Smooth muscle cell (in vitro differentiated cells): ENCODE results near the gene SH3PXD2A. TPM values are rescaled to one million over a fixed set of nuclear protein-coding genes. Genes with fewer than 3 reads are reported as not detected.
"Not testable (repeated sequence)": the region's sequence is repeated elsewhere in the genome, so short reads cannot be mapped to it uniquely, and the experiment has no call there.

Experiments
- DNase-seq: peaks from one replicate; lab custom pipeline; 2025; ENCODE audit not compliant: unreplicated experiment; lab: John Stamatoyannopoulos, UW
- H2AFZ ChIP-seq: fragments of 200-600 bp; sonication (generic); 2 replicates; pipeline ENCODE4 v1.6.0; 2016; ENCODE audit warnings: antibody characterized with exemption, low read depth, mild to moderate bottlenecking
- H3F3A ChIP-seq: fragments of 200-600 bp; sonication (generic); 2 replicates; pipeline ENCODE4 v1.6.0; 2017; ENCODE audit warnings: antibody characterized with exemption, low read depth
- H3K27ac ChIP-seq: fragments of 200-600 bp; sonication (generic); 2 replicates; pipeline ENCODE4 v1.5.1; 2016; ENCODE audit warnings: low read depth, mild to moderate bottlenecking
- H3K27me3 ChIP-seq: fragments of 200-600 bp; sonication (generic); 2 replicates; pipeline ENCODE4 v1.6.1; 2016; ENCODE audit warnings: low read depth, mild to moderate bottlenecking
- H3K36me3 ChIP-seq: fragments of 200-600 bp; sonication (generic); 2 replicates; pipeline ENCODE4 v1.5.1; 2016; ENCODE audit warnings: low read depth
- H3K4me1 ChIP-seq: fragments of 200-600 bp; sonication (generic); 2 replicates; pipeline ENCODE4 v1.5.1; 2016; ENCODE audit warnings: low read depth
- H3K4me2 ChIP-seq: fragments of 200-600 bp; sonication (generic); 2 replicates; pipeline ENCODE4 v1.6.0; 2016; ENCODE audit warnings: mild to moderate bottlenecking
- H3K4me3 ChIP-seq: fragments of 200-600 bp; sonication (generic); 2 replicates; pipeline ENCODE4 v1.5.1; 2016; ENCODE audit warnings: mild to moderate bottlenecking
- H3K79me2 ChIP-seq: fragments of 200-600 bp; sonication (generic); 2 replicates; pipeline ENCODE4 v1.6.0; 2016; ENCODE audit warnings: low read depth, mild to moderate bottlenecking
- H3K9ac ChIP-seq: fragments of 200-600 bp; sonication (generic); 2 replicates; pipeline ENCODE4 v1.6.0; 2016; ENCODE audit warnings: low read depth
- H3K9me3 ChIP-seq: fragments of 200-600 bp; sonication (generic); replicated peaks from 2 replicates; pipeline ENCODE4 v1.5.1; 2016; ENCODE audit warnings: low read depth
- H4K20me1 ChIP-seq: fragments of 200-600 bp; sonication (generic); 2 replicates; pipeline ENCODE4 v1.6.0; 2016; ENCODE audit warnings: low read depth
- CTCF ChIP-seq: fragments of 200-600 bp; sonication (generic); IDR thresholded peaks from 2 replicates; pipeline ENCODE4 v1.5.1; 2017; ENCODE audit warnings: borderline replicate concordance, mild to moderate bottlenecking, antibody characterized with exemption; ENCODE audit not compliant: insufficient read depth, poor library complexity, severe bottlenecking
- WGBS: methylation state at CpG from one replicate; pipeline ENCODE4 v1.1.7; 2016; ENCODE audit warnings: low lambda C conversion rate; 5-methylcytosine and 5-hydroxymethylcytosine counted together
- polyA plus RNA-seq: library from polyadenylated mRNA; unstranded; fragments of >200 nt; fragmentation: Nextera tagmentation; extraction: Ambion mirVana; gene quantifications from 2 replicates; pipeline ENCODE4 v1.2.1, GENCODE V29; 2016
- total RNA-seq: library from RNA; depleted of rRNA; stranded (reverse); fragments of >200 nt; gene quantifications from 2 replicates; pipeline ENCODE4 v1.2.3, GENCODE V29; 2014

The SH3PXD2A gene
- total and polyA plus RNA-seq, 2 experiments from 2014 or later: 30.1 to 37.9 TPM

GRCh38 chr10:103847346-103847745, 8.0 kb downstream of the SH3PXD2A start:
- H3K36me3 ChIP-seq: no peaks in the 10 kb centered on the region
- no peaks in the 10 kb centered on the region for H3K9me3 ChIP-seq
- TF ChIP-seq CTCF: no peak
- H3F3A ChIP-seq: peaks cover 11% of the 10 kb centered on the region
- no peak overlapping the region for H3K9ac ChIP-seq
- peaks cover 99% of the 10 kb centered on the region for H4K20me1 ChIP-seq
- no peak overlapping the region for H3K4me3 ChIP-seq
- peaks cover 93% of the 10 kb centered on the region for H3K79me2 ChIP-seq
- no peak overlapping the region for H3K27ac ChIP-seq
- peaks cover 12% of the 10 kb centered on the region for H3K4me1 ChIP-seq
- H3K27me3 ChIP-seq: no peaks in the 10 kb centered on the region
- H3K4me2 ChIP-seq: no peak overlapping the region
- 93% methylated on average over 7 of the region's 7 CpGs for WGBS
- H2AFZ ChIP-seq: no peak overlapping the region
- no peak for DNase-seq

GRCh38 chr10:103845972-103846371, 9.4 kb downstream of the SH3PXD2A start:
- Histone ChIP-seq H3K9me3 (no peaks in the 10 kb centered on the region), H3K4me3 (no peak overlapping the region), H2AFZ (no peak overlapping the region), H3K27me3 (no peaks in the 10 kb centered on the region), H4K20me1 (peaks cover 96% of the 10 kb centered on the region), H3F3A (peaks cover 5% of the 10 kb centered on the region), H3K4me1 (peaks cover 16% of the 10 kb centered on the region), H3K9ac (no peak overlapping the region), H3K36me3 (no peaks in the 10 kb centered on the region), H3K27ac (no peak overlapping the region), H3K79me2 (peaks cover 94% of the 10 kb centered on the region), H3K4me2 (no peak overlapping the region)
- no peak for DNase-seq
- no peak for TF ChIP-seq CTCF
- 70% methylated on average over 5 of the region's 5 CpGs for WGBS

- H3K9ac ChIP-seq, H3K27ac ChIP-seq, H3F3A ChIP-seq, H3K4me3 ChIP-seq, H3K27me3 ChIP-seq, H3K9me3 ChIP-seq, H3K36me3 ChIP-seq, H2AFZ ChIP-seq, DNase-seq, H3K4me2 ChIP-seq: not testable (repeated sequence)
- WGBS: 68% methylated on average over 3 of the region's 3 CpGs
- H3K79me2 ChIP-seq: peaks cover 94% of the 10 kb centered on the region
- H4K20me1 ChIP-seq: peaks cover 96% of the 10 kb centered on the region
- peaks cover 22% of the 10 kb centered on the region for H3K4me1 ChIP-seq
Measured at GRCh38 chr10:103845346-103845745, 10.0 kb downstream of the SH3PXD2A start.

- no peak overlapping the region for H3K4me3 ChIP-seq
- no peak overlapping the region for H3K9ac ChIP-seq
- no peaks in the 10 kb centered on the region for H3K36me3 ChIP-seq
- H3K4me1 ChIP-seq: peaks cover 26% of the 10 kb centered on the region
- 52% methylated on average over 6 of the region's 6 CpGs for WGBS
- H3K27me3 ChIP-seq: no peaks in the 10 kb centered on the region
- H3K27ac ChIP-seq: peak overlapping the region; percentile 28
- peaks cover 96% of the 10 kb centered on the region for H4K20me1 ChIP-seq
- H2AFZ ChIP-seq: no peak overlapping the region
- H3K9me3 ChIP-seq: no peaks in the 10 kb centered on the region
- no peak for TF ChIP-seq CTCF
- no peak for DNase-seq
- peaks cover 99% of the 10 kb centered on the region for H3K79me2 ChIP-seq
- no peak overlapping the region for H3K4me2 ChIP-seq
- no peaks in the 10 kb centered on the region for H3F3A ChIP-seq
Measured at GRCh38 chr10:103843854-103844570, 11.4 kb downstream of the SH3PXD2A start.
